ENCODE data around the gene TCTN2.

The TCTN2 gene

GRCh38 chr12:123754041-123754772, 83.3 kb downstream of the TCTN2 start:
- H3K36me3 ChIP-seq, result peaks cover 73 to 100% (median 81%) of the 10 kb centered on the region in 11 experiments
- H3K4me1 ChIP-seq, result no peaks in the 10 kb centered on the region
- H3K4me3 ChIP-seq, result no peak overlapping the region
- H3K27ac ChIP-seq, result no peak overlapping the region
- no peak for TF ChIP-seq Cebpa-rat (IDR thresholded peaks at IDR 0.05)
- no peaks in the 10 kb centered on the region for H3K27me3 ChIP-seq
- H3K9ac ChIP-seq, result no peak overlapping the region
- peaks cover 0 to 10% (median 0%) of the 10 kb centered on the region in 11 experiments; a peak in 2 of 22 replicates for H4K20me1 ChIP-seq
- no peak overlapping the region for H3K4me2 ChIP-seq
- H3K9me3 ChIP-seq (replicated peaks in 1 of 11), result no peaks in the 10 kb centered on the region

DNA sequence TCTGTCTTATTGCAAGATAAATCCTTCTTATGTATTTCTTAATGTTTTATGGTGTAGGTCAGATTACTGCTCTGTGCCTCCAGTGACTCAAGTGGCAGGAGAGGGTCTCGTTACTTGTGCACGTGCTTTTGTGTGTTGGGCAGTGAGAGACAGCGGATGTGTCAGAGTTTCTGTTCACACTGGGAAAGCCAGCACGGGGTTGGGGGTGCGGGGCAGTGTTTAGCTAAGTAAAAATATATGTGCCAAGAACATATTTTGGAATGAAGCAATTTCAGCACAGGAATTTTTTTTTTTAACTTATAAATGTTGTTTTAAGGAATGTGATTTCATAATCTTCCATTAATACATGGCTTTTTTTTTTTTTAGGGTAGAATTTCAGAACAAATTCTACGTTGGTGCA, 86.6 kb downstream of the TCTN2 start:
- TF ChIP-seq Cebpa-rat (IDR thresholded peaks at IDR 0.05), result no peak
- Histone ChIP-seq H3K36me3 (peaks cover 40 to 83% (median 56%) of the 10 kb centered on the region in 11 experiments), H3K27ac (no peak overlapping the region)

More for the DNA sequence above, 86.6 kb downstream of the TCTN2 start:
- H3K4me2 ChIP-seq, result no peak overlapping the region
- H3K9ac ChIP-seq, result no peak overlapping the region
- peaks cover 0 to 21% (median 0%) of the 10 kb centered on the region in 11 experiments; a peak in 5 of 22 replicates for H4K20me1 ChIP-seq
- H3K27me3 ChIP-seq, result peaks cover 8 to 17% (median 12%) of the 10 kb centered on the region in 11 experiments
- H3K4me3 ChIP-seq, result no peak overlapping the region
- no peaks in the 10 kb centered on the region for H3K9me3 ChIP-seq (replicated peaks in 1 of 11)
- peaks cover 11 to 18% (median 15%) of the 10 kb centered on the region in 10 experiments; a peak in 19 of 20 replicates for H3K4me1 ChIP-seq

All from BLaER1 treated with 17β-estradiol and CSF1 and Interleukin-3, amounts not matched to agents 10 nM and 100 nM (cell line).